HG03457 (cell line): ENCODE results near the gene LIPC.

ENCODE experiments used
- ATAC-seq: cut with Tn5 transposase; IDR thresholded peaks from one replicate; pipeline ENCODE4 v1.9.1; 2021; ENCODE audit warnings: moderate number of reproducible peaks; ENCODE audit not compliant: unreplicated experiment

LIPC gene

GRCh38 chr15:58433597-58434333 is 2.0 kb downstream of the LIPC start:
- ATAC-seq: no peak

GRCh38 chr15:58434334-58434875 is 2.6 kb downstream of the LIPC start:
- no peak for ATAC-seq

GRCh38 chr15:58436552-58436951 is 4.8 kb downstream of the LIPC start:
- no peak for ATAC-seq

GRCh38 chr15:58437531-58438105 is 5.8 kb downstream of the LIPC start:
- ATAC-seq: no peak

GRCh38 chr15:58438111-58438510 is 6.3 kb downstream of the LIPC start:
- ATAC-seq: no peak

GRCh38 chr15:58438956-58439355 is 7.2 kb downstream of the LIPC start:
- ATAC-seq: no peak

- no peak for ATAC-seq
These were observed 8.5 kb downstream of the LIPC start for GRCh38 chr15:58440158-58440910.

GRCh38 chr15:58440922-58441321 is 9.1 kb downstream of the LIPC start:
- no peak for ATAC-seq

- ATAC-seq: no peak
These were observed 9.7 kb downstream of the LIPC start for GRCh38 chr15:58441376-58442070.

- no peak for ATAC-seq
These were observed 10.3 kb downstream of the LIPC start for GRCh38 chr15:58442122-58442521.

- no peak for ATAC-seq
These were observed 11.5 kb downstream of the LIPC start for GRCh38 chr15:58443308-58443707.

- no peak for ATAC-seq
These were observed 12.3 kb downstream of the LIPC start for GRCh38 chr15:58444056-58444455.

GRCh38 chr15:58444658-58445332 is 13.0 kb downstream of the LIPC start:
- no peak for ATAC-seq

- ATAC-seq: no peak
These were observed 14.1 kb downstream of the LIPC start for GRCh38 chr15:58445865-58446264.

GRCh38 chr15:58446521-58446920 is 14.7 kb downstream of the LIPC start:
- ATAC-seq: no peak

- no peak for ATAC-seq
These were observed 15.7 kb downstream of the LIPC start for GRCh38 chr15:58447271-58448010.

GRCh38 chr15:58448331-58448730 is 16.5 kb downstream of the LIPC start:
- ATAC-seq: no peak

- no peak for ATAC-seq
These were observed 17.1 kb downstream of the LIPC start for GRCh38 chr15:58448906-58449305.

GRCh38 chr15:58451826-58452225 is 20.0 kb downstream of the LIPC start:
- no peak for ATAC-seq

GRCh38 chr15:58452775-58453174 is 21.0 kb downstream of the LIPC start:
- no peak for ATAC-seq
